ENCODE measurements around the gene PSME2. TPM values are rescaled to one million over a fixed set of nuclear protein-coding genes. Genes with fewer than 3 reads are reported as not detected.

The PSME2 gene
- total RNA-seq, 2 experiments from 2014 or later = 81.7 to 83.2 TPM

- Histone ChIP-seq H3K27me3 (ENCODE audit: control insufficient read depth in 1 of 2, insufficient read depth in 2 of 2, low read length in 2 of 2) (no peaks in the 10 kb centered on the region), H3K9me3 (ENCODE audit: control insufficient read depth in 1 of 2, insufficient read depth in 1 of 2, low read length in 2 of 2) (no peaks in the 10 kb centered on the region), H3K36me3 (ENCODE audit: insufficient read depth, low read length) (peaks cover 47% of the 10 kb centered on the region), H3K4me3 (ENCODE audit: low read length) (no peak overlapping the region), H3K27ac (ENCODE audit: low read depth in 1 of 2, low read length in 2 of 2) (peak overlapping the region; percentile 52 to 62), H3K4me1 (ENCODE audit: insufficient read depth, low read length) (peaks cover 37% of the 10 kb centered on the region)
- ChIA-PET CTCF (interaction anchor here (0.7 to 2.6 kb wide), 7 partner anchors 26 to 144 kb away, joined by 3 to 24 read pairs (median 4); partner anchors contain the start of genes IRF9, MDP1 and RABGGTA), POLR2A (interaction anchor here (0.7 to 7.4 kb wide), 19 partner anchors 16 to 121 kb away, joined by 3 to 85 read pairs (median 5); partner anchors contain the start of genes CHMP4A, CIDEB, DCAF11 and DHRS1)
- Mint-ChIP-seq H3K27ac (peak overlapping the region; percentile 91), H3K36me3 (ENCODE audit: low read depth) (peaks cover 60% of the 10 kb centered on the region), H3K4me1 (ENCODE audit: low read depth) (peaks cover 52% of the 10 kb centered on the region), H3K27me3 (no peaks in the 10 kb centered on the region), H3K4me3 (no peak overlapping the region), H3K9me3 (no peaks in the 10 kb centered on the region)
- intact Hi-C loops (cut with DNase I, micrococcal nuclease) = loop anchor here (2.0 to 5.0 kb wide), 4 partner anchors 42 to 75 kb away; partner anchors contain the start of genes PSME2 (in 2 of the 2), RNF31 (in 2 of the 2), DCAF11 (in 1 of the 2) and GMPR2 (in 1 of the 2)
- ATAC-seq (ENCODE audit: poor library complexity) (no peak), DNase-seq (no peak)
- TF ChIP-seq, protein P1, sequence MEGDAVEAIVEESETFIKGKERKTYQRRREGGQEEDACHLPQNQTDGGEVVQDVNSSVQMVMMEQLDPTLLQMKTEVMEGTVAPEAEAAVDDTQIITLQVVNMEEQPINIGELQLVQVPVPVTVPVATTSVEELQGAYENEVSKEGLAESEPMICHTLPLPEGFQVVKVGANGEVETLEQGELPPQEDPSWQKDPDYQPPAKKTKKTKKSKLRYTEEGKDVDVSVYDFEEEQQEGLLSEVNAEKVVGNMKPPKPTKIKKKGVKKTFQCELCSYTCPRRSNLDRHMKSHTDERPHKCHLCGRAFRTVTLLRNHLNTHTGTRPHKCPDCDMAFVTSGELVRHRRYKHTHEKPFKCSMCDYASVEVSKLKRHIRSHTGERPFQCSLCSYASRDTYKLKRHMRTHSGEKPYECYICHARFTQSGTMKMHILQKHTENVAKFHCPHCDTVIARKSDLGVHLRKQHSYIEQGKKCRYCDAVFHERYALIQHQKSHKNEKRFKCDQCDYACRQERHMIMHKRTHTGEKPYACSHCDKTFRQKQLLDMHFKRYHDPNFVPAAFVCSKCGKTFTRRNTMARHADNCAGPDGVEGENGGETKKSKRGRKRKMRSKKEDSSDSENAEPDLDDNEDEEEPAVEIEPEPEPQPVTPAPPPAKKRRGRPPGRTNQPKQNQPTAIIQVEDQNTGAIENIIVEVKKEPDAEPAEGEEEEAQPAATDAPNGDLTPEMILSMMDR (IDR thresholded peaks at IDR 0.05) = no peak
These were observed 43.0 kb upstream of the PSME2 start for GRCh38 chr14:24189460-24189859.

DNA sequence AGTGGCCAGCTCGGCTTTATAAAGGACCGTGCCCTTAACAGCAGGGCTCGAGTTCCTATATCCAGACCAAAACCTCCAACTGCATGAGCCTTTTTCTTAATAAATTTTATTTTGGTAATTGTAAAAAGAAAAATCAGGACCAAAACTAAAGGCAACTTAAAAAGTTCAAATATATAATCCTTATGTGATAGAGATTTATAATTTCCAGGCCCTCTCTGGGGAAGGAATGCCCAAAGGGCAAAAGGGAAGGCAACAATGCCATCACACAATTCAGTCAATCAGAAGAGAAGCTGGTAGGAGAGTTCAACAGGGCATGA is 42.6 kb upstream of the PSME2 start:
- POLR2A ChIA-PET = interaction anchor here (0.7 to 7.4 kb wide), 23 partner anchors 9 to 121 kb away, joined by 3 to 85 read pairs (median 5); partner anchors contain the start of genes CHMP4A, CIDEB, DCAF11 and DHRS1
- intact Hi-C loops (cut with DNase I, micrococcal nuclease) = loop anchor here (2.0 to 5.0 kb wide), 4 partner anchors 42 to 74 kb away; partner anchors contain the start of genes PSME2 (in 2 of the 2), RNF31 (in 2 of the 2), DCAF11 (in 1 of the 2) and GMPR2 (in 1 of the 2)
- no peaks in the 10 kb centered on the region for H3K27me3 Mint-ChIP-seq
- ATAC-seq (ENCODE audit: poor library complexity) = no peak
- H3K27me3 ChIP-seq (ENCODE audit: control insufficient read depth in 1 of 2, insufficient read depth in 2 of 2, low read length in 2 of 2) = no peaks in the 10 kb centered on the region
- H3K9me3 ChIP-seq (ENCODE audit: control insufficient read depth in 1 of 2, insufficient read depth in 1 of 2, low read length in 2 of 2) = no peaks in the 10 kb centered on the region
- H3K4me1 ChIP-seq (ENCODE audit: insufficient read depth, low read length) = peaks cover 33% of the 10 kb centered on the region
- peaks cover 52% of the 10 kb centered on the region for H3K36me3 ChIP-seq (ENCODE audit: insufficient read depth, low read length)
- TF ChIP-seq, protein P1 (IDR thresholded peaks at IDR 0.05) = no peak
- H3K4me3 ChIP-seq (ENCODE audit: low read length) = no peak overlapping the region
- peaks cover 47% of the 10 kb centered on the region for H3K4me1 Mint-ChIP-seq (ENCODE audit: low read depth)
- H3K9me3 Mint-ChIP-seq = no peaks in the 10 kb centered on the region
- CTCF ChIA-PET = interaction anchor here (0.6 to 2.6 kb wide), 7 partner anchors 27 to 145 kb away, joined by 3 to 24 read pairs (median 4); partner anchors contain the start of genes IRF9, MDP1 and RABGGTA
- peak overlapping the region; percentile 93 for H3K4me3 Mint-ChIP-seq
- peak overlapping the region; percentile 52 to 62 for H3K27ac ChIP-seq (ENCODE audit: low read depth in 1 of 2, low read length in 2 of 2)
- H3K27ac Mint-ChIP-seq = peak overlapping the region; percentile 91
- peaks cover 59% of the 10 kb centered on the region for H3K36me3 Mint-ChIP-seq (ENCODE audit: low read depth)
- DNase-seq = no peak

GRCh38 chr14:24188251-24189058 is 42.0 kb upstream of the PSME2 start, which contains the start of gene IPO4:
Gene IPO4 (minus strand): TSS chr14:24188816. CDS start chr14:24188787, 29 bp downstream.
- ChIA-PET POLR2A (interaction anchor here (0.7 to 7.4 kb wide), 23 partner anchors 9 to 122 kb away, joined by 3 to 85 read pairs (median 5); partner anchors contain the start of genes CHMP4A, CIDEB, DCAF11 and DHRS1), CTCF (interaction anchor here (0.6 to 2.6 kb wide), 7 partner anchors 27 to 145 kb away, joined by 3 to 24 read pairs (median 4); partner anchors contain the start of genes IRF9, MDP1 and RABGGTA)
- Histone ChIP-seq H3K4me3 (ENCODE audit: low read length) (peak within 1 kb of the TSS; percentile 75), H3K27ac (ENCODE audit: low read depth in 1 of 2, low read length in 2 of 2) (peak within 1 kb of the TSS; percentile 70 to 88), H3K36me3 (ENCODE audit: insufficient read depth, low read length) (peaks cover 56% of the 10 kb centered on the region), H3K27me3 (ENCODE audit: control insufficient read depth in 1 of 2, insufficient read depth in 2 of 2, low read length in 2 of 2) (no peaks in the 10 kb centered on the region), H3K4me1 (ENCODE audit: insufficient read depth, low read length) (peaks cover 32% of the 10 kb centered on the region), H3K9me3 (ENCODE audit: control insufficient read depth in 1 of 2, insufficient read depth in 1 of 2, low read length in 2 of 2) (no peaks in the 10 kb centered on the region)
- TF ChIP-seq, protein P1 (IDR thresholded peaks at IDR 0.05) = no peak
- intact Hi-C loops (cut with DNase I, micrococcal nuclease) = loop anchor here (1.0 to 5.0 kb wide), 5 partner anchors 25 to 74 kb away; partner anchors contain the start of genes PSME2 (in 2 of the 2), RNF31 (in 2 of the 2), CHMP4A (in 1 of the 2) and DCAF11 (in 1 of the 2)
- peaks cover 45% of the 10 kb centered on the region for H3K4me1 Mint-ChIP-seq (ENCODE audit: low read depth)
- peak within 1 kb of the TSS; percentile 91 for H3K27ac Mint-ChIP-seq
- no peaks in the 10 kb centered on the region for H3K27me3 Mint-ChIP-seq
- H3K9me3 Mint-ChIP-seq = no peaks in the 10 kb centered on the region
- ATAC-seq (ENCODE audit: poor library complexity) (peak; percentile 91), DNase-seq (peak; percentile 86 to 98 (median 94))
- H3K4me3 Mint-ChIP-seq = peak within 1 kb of the TSS; percentile 93
- peaks cover 63% of the 10 kb centered on the region for H3K36me3 Mint-ChIP-seq (ENCODE audit: low read depth)

All from CD4-positive, alpha-beta T cell (primary cell).